CD4-positive, alpha-beta T cell treated with Interleukin-6 for 4 hours (primary cell): ENCODE results near the gene PREP.
"Not testable (repeated sequence)": the region's sequence is repeated elsewhere in the genome, so short reads cannot be mapped to it uniquely, and the experiment has no call there.

ENCODE experiments used
- DNase-seq: peaks from one replicate; pipeline ENCODE4 v3.0.0-alpha.2; 2020; ENCODE audit warnings: mixed read lengths

Gene PREP

GRCh38 chr6:105259913-105260889 is 142.7 kb downstream of the PREP start:
- no peak for DNase-seq

- no peak for DNase-seq
Measured at GRCh38 chr6:105258816-105259215, 144.1 kb downstream of the PREP start.

DNA sequence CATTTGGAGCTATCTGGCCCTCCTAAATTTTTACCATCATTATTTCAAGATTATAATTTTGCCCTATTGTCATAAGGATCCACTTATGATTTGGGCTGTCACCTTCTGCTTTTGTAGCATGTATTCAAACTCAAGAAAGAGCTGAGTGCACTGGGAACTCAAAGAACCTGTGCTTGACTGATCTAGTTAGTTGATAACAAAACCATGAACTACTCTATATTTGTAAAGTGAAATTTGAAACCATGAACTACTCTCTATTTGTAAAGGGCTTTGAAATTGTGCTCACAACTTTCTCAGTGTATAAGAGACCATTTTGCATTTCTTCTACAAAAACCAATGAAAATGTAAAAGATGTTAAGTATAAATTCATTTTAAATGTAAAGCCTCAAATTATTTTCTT is 145.5 kb downstream of the PREP start:
- DNase-seq, result no peak

DNA sequence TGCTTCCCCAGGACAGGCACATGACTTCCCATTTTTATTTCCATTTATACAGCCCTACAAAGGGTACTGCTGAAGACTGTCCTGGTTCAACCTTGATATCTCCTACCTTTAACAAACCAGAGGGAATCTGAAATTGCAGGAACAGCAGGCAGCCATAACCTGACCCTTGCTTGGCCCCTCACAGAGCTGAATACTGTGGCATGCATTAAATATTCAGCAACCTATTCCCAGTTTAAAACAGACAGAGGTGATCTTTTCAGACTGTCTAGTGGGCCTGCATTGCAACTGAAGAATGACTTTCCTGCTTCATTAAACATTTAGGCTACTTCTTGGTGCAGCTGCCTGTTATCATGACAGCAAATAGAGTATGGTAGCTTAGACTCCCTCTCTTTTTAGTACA is 146.3 kb downstream of the PREP start:
- no peak for DNase-seq

DNA sequence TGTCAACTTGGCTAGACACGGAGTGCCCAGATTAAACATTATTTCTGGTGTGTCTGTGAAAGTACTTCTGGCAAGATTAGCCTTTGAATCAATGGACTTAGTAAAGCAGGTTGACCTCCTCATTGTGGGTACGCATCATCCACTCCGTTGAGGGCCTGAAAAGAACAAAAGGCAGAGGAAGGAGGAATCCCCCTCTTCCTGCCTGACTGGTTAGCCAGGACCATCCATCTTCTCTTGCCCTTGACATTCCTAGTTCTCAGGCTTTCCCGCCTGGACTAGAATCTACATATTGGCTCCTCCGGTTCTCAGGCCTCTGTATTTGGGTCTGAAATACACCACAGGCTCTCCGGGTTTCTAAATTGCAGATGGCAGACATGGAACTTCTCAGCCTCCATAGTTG is 149.1 kb downstream of the PREP start:
- no peak for DNase-seq

DNA sequence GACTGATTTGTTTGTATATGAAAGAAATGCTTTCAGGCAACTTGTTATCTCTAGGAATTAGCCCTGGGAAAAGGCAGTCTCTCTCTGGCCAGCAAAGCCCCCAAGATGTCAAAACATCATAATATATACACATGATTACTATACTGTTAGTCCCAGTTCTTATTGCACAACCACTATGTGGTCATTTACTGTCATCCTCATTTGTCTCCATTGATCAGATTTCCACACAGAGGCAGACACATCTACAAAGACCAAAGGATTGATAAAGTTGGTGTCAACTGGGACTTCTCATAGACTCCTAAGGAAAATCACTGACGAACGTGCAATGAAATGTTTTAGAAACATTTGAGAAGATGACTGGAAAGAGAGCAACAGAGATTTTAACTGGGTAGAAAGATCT is 151.2 kb downstream of the PREP start:
- no peak for DNase-seq

DNA sequence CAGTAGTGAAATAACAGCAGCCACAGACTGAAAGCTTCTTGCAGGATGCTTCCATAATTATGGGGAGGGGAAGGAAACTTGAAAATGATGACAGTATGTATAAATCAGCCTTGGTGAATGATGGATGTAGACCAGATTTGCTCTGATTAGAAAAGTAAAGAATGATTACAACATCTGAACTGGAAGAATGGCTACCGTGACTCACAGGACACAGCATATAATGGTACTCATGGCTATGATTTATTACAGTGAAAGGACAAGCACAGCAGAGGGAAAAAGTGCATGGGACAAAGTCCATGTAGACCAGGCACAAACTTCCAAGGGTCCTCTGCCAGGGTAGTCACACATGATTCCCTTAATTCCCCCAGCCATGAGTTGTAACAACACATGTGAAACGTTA is 152.3 kb downstream of the PREP start:
- no peak for DNase-seq

DNA sequence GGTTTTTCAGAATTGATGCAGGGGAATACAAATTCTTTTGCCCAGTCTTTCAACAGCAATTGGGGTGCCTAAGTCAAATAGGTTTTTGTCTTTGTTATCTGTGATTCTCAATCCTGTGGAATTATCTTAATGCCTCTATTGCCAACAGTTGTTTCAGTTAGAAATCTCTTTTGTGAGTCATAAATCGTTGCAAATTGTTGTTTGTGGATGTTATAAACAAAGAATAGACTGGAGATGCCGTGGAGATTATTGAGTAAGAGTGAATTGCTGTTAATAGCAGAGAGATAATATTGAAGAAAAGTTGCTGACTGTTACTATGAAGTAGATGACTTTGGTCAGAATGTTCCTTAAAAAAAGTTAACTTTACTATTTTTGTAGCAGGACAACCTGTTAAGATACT is 159.4 kb downstream of the PREP start:
- no peak for DNase-seq

- no peak for DNase-seq
Measured at GRCh38 chr6:105235155-105235554, 167.7 kb downstream of the PREP start.

DNA sequence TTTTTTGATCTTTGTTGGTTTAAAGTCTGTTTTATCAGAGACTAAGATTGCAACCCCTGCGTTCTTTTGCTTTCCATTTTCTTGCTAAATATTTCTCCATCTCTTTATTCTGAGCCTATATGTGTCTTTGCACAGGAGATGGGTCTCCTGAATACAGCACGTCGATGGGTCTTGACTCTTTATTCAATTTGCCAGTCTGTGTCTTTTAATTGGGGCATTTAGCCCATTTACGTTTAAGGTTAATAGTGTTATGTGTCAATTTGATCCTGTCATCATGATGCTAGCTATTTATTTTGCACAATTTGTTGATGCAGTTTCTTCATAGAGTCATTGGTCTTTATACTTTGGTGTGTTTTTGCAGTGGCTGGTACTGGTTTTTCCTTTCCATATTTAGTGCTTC is 171.1 kb downstream of the PREP start:
- DNase-seq, result not testable (repeated sequence)
